8988T (cell line): ENCODE data around the gene SCTR.

ENCODE experiments used
- DNase-seq: peaks from one replicate; pipeline ENCODE4 v3.0.0; 2011

SCTR gene

GRCh38 chr2:119402645-119403560, 121.4 kb downstream of the SCTR start:
- no peak for DNase-seq

GRCh38 chr2:119402106-119402505, 122.2 kb downstream of the SCTR start:
- no peak for DNase-seq

- no peak for DNase-seq
Measured at GRCh38 chr2:119397196-119397595, 127.1 kb downstream of the SCTR start.

- no peak for DNase-seq
Measured at GRCh38 chr2:119393971-119394748, 130.1 kb downstream of the SCTR start.
